ENCODE data around the gene SOS1.
"Not testable (repeated sequence)": the region's sequence is repeated elsewhere in the genome, so short reads cannot be mapped to it uniquely, and the experiment has no call there.

Gene SOS1

GRCh38 chr2:39156107-39156506, 35.3 kb upstream of the SOS1 start:
- ChIA-PET CTCF (interaction anchor here (0.6 kb wide), 1 partner anchor 789 kb away, joined by 3 read pairs; no protein-coding TSS in a partner anchor), POLR2A (no interaction called here)

GRCh38 chr2:39155573-39155972, 34.7 kb upstream of the SOS1 start:
- CTCF ChIA-PET: interaction anchor here (0.6 kb wide), 2 partner anchors 13 to 788 kb away, joined by 3 read pairs; no protein-coding TSS in a partner anchor
- POLR2A ChIA-PET; DNase-seq (ENCODE audit: extremely low spot score): not testable (repeated sequence)

More at GRCh38 chr2:39156107-39156506, 35.3 kb upstream of the SOS1 start:
- DNase-seq (ENCODE audit: extremely low spot score): no peak
- TF ChIP-seq CTBP1 (IDR thresholded peaks at IDR 0.05; ENCODE audit: borderline replicate concordance) (no peak), L3MBTL2 (conservative IDR thresholded peaks at IDR 0.05) (no peak), ELF4 (IDR thresholded peaks at IDR 0.05) (no peak), TARDBP (IDR thresholded peaks at IDR 0.05) (no peak), FOXK2 (IDR thresholded peaks at IDR 0.05) (no peak), BHLHE40 (IDR thresholded peaks at IDR 0.05; ENCODE audit: borderline replicate concordance) (no peak)

- ChIA-PET POLR2A (no interaction called here), CTCF (interaction anchor here (0.6 kb wide), 1 partner anchor 12 kb away, joined by 3 read pairs; no protein-coding TSS in a partner anchor)
- DNase-seq (ENCODE audit: extremely low spot score): no peak
Observed at GRCh38 chr2:39154944-39155343, 34.1 kb upstream of the SOS1 start.

GRCh38 chr2:39153312-39153711, 32.5 kb upstream of the SOS1 start:
- POLR2A ChIA-PET: no interaction called here
- CTCF ChIA-PET: no interaction called here
- TF ChIP-seq FOXK2 (IDR thresholded peaks at IDR 0.05) (no peak), HDGF (IDR thresholded peaks at IDR 0.05; ENCODE audit: borderline replicate concordance) (no peak), SUZ12 (IDR thresholded peaks at IDR 0.05) (no peak), FOXM1 (IDR thresholded peaks at IDR 0.05; ENCODE audit: borderline replicate concordance) (no peak), SP1 (IDR thresholded peaks at IDR 0.05) (no peak), TARDBP (IDR thresholded peaks at IDR 0.05) (no peak), ZNF384 (IDR thresholded peaks at IDR 0.05) (no peak), ELF4 (IDR thresholded peaks at IDR 0.05) (no peak), BHLHE40 (IDR thresholded peaks at IDR 0.05; ENCODE audit: borderline replicate concordance) (no peak), NFRKB (IDR thresholded peaks at IDR 0.05) (no peak)
- no peak for DNase-seq (ENCODE audit: extremely low spot score)

More at GRCh38 chr2:39154944-39155343, 34.1 kb upstream of the SOS1 start:
- TF ChIP-seq SP1 (IDR thresholded peaks at IDR 0.05) (no peak), L3MBTL2 (conservative IDR thresholded peaks at IDR 0.05) (no peak)

- ChIA-PET CTCF (no interaction called here), POLR2A (no interaction called here)
- DNase-seq (ENCODE audit: extremely low spot score): no peak
- TF ChIP-seq CTBP1 (IDR thresholded peaks at IDR 0.05; ENCODE audit: borderline replicate concordance) (no peak), SP1 (IDR thresholded peaks at IDR 0.05) (no peak), L3MBTL2 (conservative IDR thresholded peaks at IDR 0.05) (no peak), HDGF (IDR thresholded peaks at IDR 0.05; ENCODE audit: borderline replicate concordance) (no peak), FOXK2 (IDR thresholded peaks at IDR 0.05) (no peak), ELF4 (IDR thresholded peaks at IDR 0.05) (no peak), SUZ12 (IDR thresholded peaks at IDR 0.05) (no peak), NFRKB (IDR thresholded peaks at IDR 0.05) (no peak), FOXM1 (IDR thresholded peaks at IDR 0.05; ENCODE audit: borderline replicate concordance) (no peak), LEF1 (IDR thresholded peaks at IDR 0.05; ENCODE audit: borderline replicate concordance) (no peak), ARNT (IDR thresholded peaks at IDR 0.05) (no peak), FOXA1 (IDR thresholded peaks at IDR 0.05) (no peak), PKNOX1 (IDR thresholded peaks at IDR 0.05) (no peak), TARDBP (IDR thresholded peaks at IDR 0.05) (no peak), ZNF384 (IDR thresholded peaks at IDR 0.05) (no peak), BHLHE40 (IDR thresholded peaks at IDR 0.05; ENCODE audit: borderline replicate concordance) (no peak)
Observed at GRCh38 chr2:39152504-39152903, 31.7 kb upstream of the SOS1 start.

GRCh38 chr2:39150890-39151497, 30.1 kb upstream of the SOS1 start:
- TF ChIP-seq HDGF (IDR thresholded peaks at IDR 0.05; ENCODE audit: borderline replicate concordance) (no peak), NFRKB (IDR thresholded peaks at IDR 0.05) (no peak), LEF1 (IDR thresholded peaks at IDR 0.05; ENCODE audit: borderline replicate concordance) (no peak), SUZ12 (IDR thresholded peaks at IDR 0.05) (no peak)
- POLR2A ChIA-PET: interaction anchor here (1.8 kb wide), 1 partner anchor 27 kb away, joined by 6 read pairs; no protein-coding TSS in a partner anchor
- CTCF ChIA-PET: interaction anchor here (0.6 kb wide), 1 partner anchor 18 kb away, joined by 3 read pairs; no protein-coding TSS in a partner anchor
- DNase-seq (ENCODE audit: extremely low spot score): no peak

GRCh38 chr2:39150102-39150562, 29.3 kb upstream of the SOS1 start:
- DNase-seq (ENCODE audit: extremely low spot score): no peak
- CTCF ChIA-PET: no interaction called here
- TF ChIP-seq ARNT (IDR thresholded peaks at IDR 0.05): no peak
- TF ChIP-seq CTBP1 (IDR thresholded peaks at IDR 0.05; ENCODE audit: borderline replicate concordance): no peak
- no peak for TF ChIP-seq NFRKB (IDR thresholded peaks at IDR 0.05)
- TF ChIP-seq BHLHE40 (IDR thresholded peaks at IDR 0.05; ENCODE audit: borderline replicate concordance): no peak
- TF ChIP-seq SUZ12 (IDR thresholded peaks at IDR 0.05): no peak
- no peak for TF ChIP-seq SP1 (IDR thresholded peaks at IDR 0.05)
- TF ChIP-seq PKNOX1 (IDR thresholded peaks at IDR 0.05): no peak
- no peak for TF ChIP-seq ZNF384 (IDR thresholded peaks at IDR 0.05)
- POLR2A ChIA-PET: interaction anchor here (1.8 kb wide), 1 partner anchor 26 kb away, joined by 6 read pairs; no protein-coding TSS in a partner anchor

Data from HEK293T (cell line).